HepG2 (cell line): Measurements from ENCODE around the gene MORN5. TPM values are rescaled to one million over a fixed set of nuclear protein-coding genes. Genes with fewer than 3 reads are reported as not detected.

ENCODE experiments used
- ASH2L ChIP-seq: fragments of 300-600, 200-600 bp; sonication (generic); IDR thresholded peaks from 2 replicates; pipeline ENCODE4 v1.7.0; 2017; ENCODE audit warnings: low read depth, mild to moderate bottlenecking, moderate library complexity, mixed read lengths, low read length; ENCODE audit not compliant: insufficient read length
- DNMT3B ChIP-seq: conservative IDR thresholded peaks from 2 replicates; pipeline ENCODE4 v1.6.1; 2016; ENCODE audit warnings: missing biosample characterization, control low read depth
- E2F2 ChIP-seq: sonication (generic); formaldehyde crosslinking; IDR thresholded peaks from 2 replicates; pipeline ENCODE4 v1.4.0; 2020; ENCODE audit warnings: missing genetic modification reagents, borderline replicate concordance
- FOXK1 ChIP-seq: sonication (generic); formaldehyde crosslinking; IDR thresholded peaks from 2 replicates; pipeline ENCODE4 v1.4.0; 2020; ENCODE audit warnings: low read depth, missing genetic modification reagents, borderline replicate concordance
- GATAD1 ChIP-seq: IDR thresholded peaks from 2 replicates; pipeline ENCODE4 v1.6.1; 2016; ENCODE audit warnings: missing genetic modification reagents, missing compliant biosample characterization
- MAX ChIP-seq: IDR thresholded peaks from 2 replicates; pipeline ENCODE4 v1.6.1; 2012; ENCODE audit warnings: inconsistent platforms
- MEIS2 ChIP-seq: sonication (generic); formaldehyde crosslinking; IDR thresholded peaks from 2 replicates; pipeline ENCODE4 v1.9.0; 2021; ENCODE audit warnings: mild to moderate bottlenecking, missing genetic modification reagents
- RERE ChIP-seq: IDR thresholded peaks from 2 replicates; pipeline ENCODE4 v1.6.1; 2016; ENCODE audit warnings: low read depth, missing genetic modification reagents, missing compliant biosample characterization
- SMAD1 ChIP-seq: sonication (generic); formaldehyde crosslinking; IDR thresholded peaks from 2 replicates; pipeline ENCODE4 v1.4.0; 2020; ENCODE audit warnings: missing genetic modification reagents, low read depth, mild to moderate bottlenecking, borderline replicate concordance
- SNAPC2 ChIP-seq: sonication (generic); formaldehyde crosslinking; IDR thresholded peaks from 2 replicates; pipeline ENCODE4 v1.8.1; 2022; ENCODE audit warnings: mild to moderate bottlenecking, missing genetic modification reagents
- SYNCRIP ChIP-seq: fragments of 200-400 bp; formaldehyde crosslinking; IDR thresholded peaks from 2 replicates; pipeline ENCODE4 v1.6.1; 2018; ENCODE audit warnings: mild to moderate bottlenecking, low read depth, low read length; ENCODE audit not compliant: insufficient read depth
- YY1 ChIP-seq: IDR thresholded peaks from 2 replicates; pipeline ENCODE4 v1.6.1; 2011; ENCODE audit warnings: low read length, low read depth, moderate library complexity, mild to moderate bottlenecking; ENCODE audit not compliant: insufficient read depth, insufficient replicate concordance
- ZBTB7B ChIP-seq: sonication (generic); formaldehyde crosslinking; IDR thresholded peaks from 2 replicates; pipeline ENCODE4 v1.4.0; 2020; ENCODE audit warnings: missing genetic modification reagents
- ZFP36 ChIP-seq: fragments of 150-350 bp; IDR thresholded peaks from 2 replicates; pipeline ENCODE4 v1.6.1; 2018; ENCODE audit warnings: borderline replicate concordance, low read length, low read depth; ENCODE audit not compliant: partially characterized antibody
- ZMYM2 ChIP-seq: sonication (generic); formaldehyde crosslinking; IDR thresholded peaks from 2 replicates; pipeline ENCODE4 v1.8.0; 2022; ENCODE audit warnings: mild to moderate bottlenecking, missing genetic modification reagents
- ZNF235 ChIP-seq: sonication (generic); formaldehyde crosslinking; IDR thresholded peaks from 2 replicates; pipeline ENCODE4 v1.8.1; 2023; ENCODE audit warnings: mild to moderate bottlenecking, missing genetic modification reagents, borderline replicate concordance
- ZNF816 ChIP-seq: sonication (generic); formaldehyde crosslinking; IDR thresholded peaks from 2 replicates; pipeline ENCODE4 v1.8.0; 2022; ENCODE audit warnings: missing genetic modification reagents, mild to moderate bottlenecking, borderline replicate concordance
- polyA plus RNA-seq, 8 experiments: library from polyadenylated mRNA; depleted of rRNA in 3 of 8; stranded (reverse) in 7 of 8; unstranded in 1 of 8; fragments of >200 nt; fragmentation: Illumina TruSeq in 4 of 8; extraction: Trizol in 4 of 8; gene quantifications; 2 replicates each; pipeline versions ENCODE4 v1.2.1 to v1.2.3, GENCODE V29; 2011 to 2016; ENCODE audit warnings: low read depth in 4 of 8, missing spikeins in 1 of 8, mixed read lengths in 1 of 8; ENCODE audit not compliant: insufficient read depth in 1 of 8
- total RNA-seq, 5 experiments: library from RNA; depleted of rRNA; stranded (reverse); fragments of >200 nt; fragmentation: Illumina TruSeq; extraction: Trizol; gene quantifications; 2 replicates each; pipeline ENCODE4 v1.2.3, GENCODE V29; 2016; ENCODE audit warnings: low read depth in 1 of 5
- TF ChIP-seq, protein P1 (sequence below): sonication (generic); formaldehyde crosslinking; IDR thresholded peaks from 2 replicates; pipeline ENCODE4 v1.4.0; 2020; ENCODE audit warnings: mild to moderate bottlenecking, missing genetic modification reagents
- TF ChIP-seq, protein P2 (sequence below): sonication (generic); formaldehyde crosslinking; IDR thresholded peaks from 2 replicates; pipeline ENCODE4 v1.5.0; 2020; ENCODE audit warnings: mild to moderate bottlenecking, missing genetic modification reagents

MORN5 gene
- total and polyA plus RNA-seq, 2 of the 13 experiments (the other 11 are each of a cell fraction or from before 2014, with no cell fraction given), result not detected

DNA sequence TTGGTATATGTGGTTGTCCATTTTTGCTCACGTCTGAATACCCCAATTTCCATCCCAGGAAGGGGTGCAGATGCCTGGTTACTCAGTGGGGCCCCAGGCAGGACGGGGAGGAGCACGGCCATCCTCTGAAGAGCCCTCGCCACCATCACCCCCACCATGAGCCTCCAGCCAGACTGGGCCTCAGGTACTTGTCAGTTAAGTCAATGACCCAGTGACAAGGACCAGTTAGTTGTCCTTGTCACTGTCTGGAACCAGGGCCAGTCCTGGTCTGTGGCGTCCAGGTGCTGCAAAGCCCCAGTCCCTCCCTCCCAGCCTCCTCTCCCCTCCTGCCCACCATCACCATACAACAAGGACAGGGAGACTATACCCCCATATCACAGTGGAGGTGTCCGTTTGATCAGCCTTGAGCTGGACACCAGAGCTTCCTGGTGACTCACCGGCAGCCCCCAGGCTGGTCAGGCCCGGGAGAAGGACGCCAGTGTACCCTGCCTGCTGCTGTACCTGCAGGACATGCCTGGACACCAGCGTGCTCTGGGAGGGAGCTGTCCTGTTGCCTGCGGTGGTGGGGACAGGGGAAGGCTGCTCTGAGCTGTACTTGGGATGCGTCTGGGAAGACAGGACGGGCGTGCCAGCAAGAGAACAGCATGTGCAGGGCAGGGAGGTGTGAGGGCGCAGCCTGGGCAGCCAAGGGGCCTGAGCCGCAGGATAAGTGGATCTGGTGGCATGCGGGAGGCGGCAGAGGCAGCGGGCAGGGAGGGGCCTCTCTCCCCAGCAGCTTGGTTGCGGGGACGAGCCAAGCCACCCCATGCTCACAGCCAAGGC is 34.0 kb upstream of the MORN5 start (continued):
- TF ChIP-seq E2F2 (CRISPR knock-in tag) (no peak), SYNCRIP (no peak), ZFP36 (no peak), ZBTB7B (CRISPR knock-in tag) (no peak), YY1 (no peak), SNAPC2 (no peak), MEIS2 (CRISPR knock-in tag) (no peak), ZNF816 (CRISPR knock-in tag) (no peak), GATAD1 (no peak), ASH2L (no peak), FOXK1 (CRISPR knock-in tag) (no peak; the same call in 1 of the 2 replicates), DNMT3B (no peak), ZMYM2 (no peak), ZNF235 (CRISPR knock-in tag) (no peak), SMAD1 (no peak), RERE (CRISPR knock-in tag) (no peak), MAX (peak; percentile 64)
- TF ChIP-seq, protein P1, sequence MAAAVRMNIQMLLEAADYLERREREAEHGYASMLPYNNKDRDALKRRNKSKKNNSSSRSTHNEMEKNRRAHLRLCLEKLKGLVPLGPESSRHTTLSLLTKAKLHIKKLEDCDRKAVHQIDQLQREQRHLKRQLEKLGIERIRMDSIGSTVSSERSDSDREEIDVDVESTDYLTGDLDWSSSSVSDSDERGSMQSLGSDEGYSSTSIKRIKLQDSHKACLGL (CRISPR knock-in tag), result no peak
- TF ChIP-seq, protein P2, sequence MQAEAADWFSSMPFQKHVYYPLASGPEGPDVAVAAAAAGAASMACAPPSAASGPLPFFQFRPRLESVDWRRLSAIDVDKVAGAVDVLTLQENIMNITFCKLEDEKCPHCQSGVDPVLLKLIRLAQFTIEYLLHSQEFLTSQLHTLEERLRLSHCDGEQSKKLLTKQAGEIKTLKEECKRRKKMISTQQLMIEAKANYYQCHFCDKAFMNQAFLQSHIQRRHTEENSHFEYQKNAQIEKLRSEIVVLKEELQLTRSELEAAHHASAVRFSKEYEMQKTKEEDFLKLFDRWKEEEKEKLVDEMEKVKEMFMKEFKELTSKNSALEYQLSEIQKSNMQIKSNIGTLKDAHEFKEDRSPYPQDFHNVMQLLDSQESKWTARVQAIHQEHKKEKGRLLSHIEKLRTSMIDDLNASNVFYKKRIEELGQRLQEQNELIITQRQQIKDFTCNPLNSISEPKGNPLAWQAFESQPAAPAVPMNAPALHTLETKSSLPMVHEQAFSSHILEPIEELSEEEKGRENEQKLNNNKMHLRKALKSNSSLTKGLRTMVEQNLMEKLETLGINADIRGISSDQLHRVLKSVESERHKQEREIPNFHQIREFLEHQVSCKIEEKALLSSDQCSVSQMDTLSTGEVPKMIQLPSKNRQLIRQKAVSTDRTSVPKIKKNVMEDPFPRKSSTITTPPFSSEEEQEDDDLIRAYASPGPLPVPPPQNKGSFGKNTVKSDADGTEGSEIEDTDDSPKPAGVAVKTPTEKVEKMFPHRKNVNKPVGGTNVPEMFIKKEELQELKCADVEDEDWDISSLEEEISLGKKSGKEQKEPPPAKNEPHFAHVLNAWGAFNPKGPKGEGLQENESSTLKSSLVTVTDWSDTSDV, result peak; percentile 20; the same call in 1 of the 2 replicates
